Neural cell (in vitro differentiated cells): ENCODE measurements around the gene NKAIN2. TPM values are rescaled to one million over a fixed set of nuclear protein-coding genes. Genes with fewer than 3 reads are reported as not detected.

Experiments
- H2AFZ ChIP-seq: fragments of 200-600, 300-800 bp; sonication (generic), shearing (Covaris generic); 2 replicates; pipeline ENCODE4 v1.6.0; 2014; ENCODE audit warnings: low read depth, mild to moderate bottlenecking, antibody characterized with exemption, low read length, moderate library complexity
- H3F3A ChIP-seq: fragments of 200-600 bp; shearing (Covaris generic); 2 replicates; pipeline ENCODE4 v1.6.1; 2016; ENCODE audit warnings: mild to moderate bottlenecking, moderate library complexity, mixed read lengths, antibody characterized with exemption, low read length; ENCODE audit not compliant: insufficient read depth, poor library complexity, severe bottlenecking
- H3K27ac ChIP-seq: fragments of 200-600, 300-800 bp; sonication (generic), shearing (Covaris generic); 2 replicates; pipeline ENCODE4 v1.5.1; 2014; ENCODE audit warnings: mild to moderate bottlenecking, low read length, moderate library complexity
- H3K27me3 ChIP-seq: fragments of 300-800, 200-600 bp; sonication (generic), shearing (Covaris generic); 2 replicates; pipeline ENCODE4 v1.6.0; 2014; ENCODE audit warnings: mild to moderate bottlenecking, low read depth, low read length, moderate library complexity; ENCODE audit not compliant: insufficient read depth
- H3K36me3 ChIP-seq: fragments of 300-800, 200-600 bp; sonication (generic), shearing (Covaris generic); 2 replicates; pipeline ENCODE4 v1.5.1; 2014; ENCODE audit warnings: mild to moderate bottlenecking, antibody characterized with exemption, low read length, moderate library complexity; ENCODE audit not compliant: insufficient read depth
- H3K4me2 ChIP-seq: fragments of 300-800, 200-600 bp; sonication (generic), shearing (Covaris generic); 2 replicates; pipeline ENCODE4 v1.6.0; 2014; ENCODE audit warnings: mild to moderate bottlenecking, low read length
- H3K4me3 ChIP-seq: fragments of 300-800, 200-600 bp; sonication (generic), shearing (Covaris generic); 2 replicates; pipeline ENCODE4 v1.5.1; 2014; ENCODE audit warnings: mild to moderate bottlenecking, low read length, moderate library complexity
- H3K79me2 ChIP-seq: fragments of 200-600 bp; shearing (Covaris generic); replicated peaks from 2 replicates; pipeline ENCODE4 v1.6.0; 2014; ENCODE audit warnings: mild to moderate bottlenecking, low read length, moderate library complexity; ENCODE audit not compliant: insufficient read depth
- H3K9ac ChIP-seq: fragments of 300-800, 200-600 bp; sonication (generic), shearing (Covaris generic); 2 replicates; pipeline ENCODE4 v1.6.1; 2016; ENCODE audit warnings: mild to moderate bottlenecking, low read length, mixed read lengths
- H3K9me2 ChIP-seq: fragments of 200-600 bp; shearing (Covaris generic); 2 replicates; pipeline ENCODE4 v1.6.1; 2016; ENCODE audit warnings: mild to moderate bottlenecking, low read length, mixed read lengths; ENCODE audit not compliant: insufficient read depth
- H3K9me3 ChIP-seq: fragments of 200-600, 300-800 bp; sonication (generic), shearing (Covaris generic); 2 replicates; pipeline ENCODE4 v1.6.1; 2016; ENCODE audit warnings: mild to moderate bottlenecking, mixed run types, low read length, moderate library complexity, mixed read lengths
- H4K20me1 ChIP-seq: fragments of 200-600 bp; shearing (Covaris generic); 2 replicates; pipeline ENCODE4 v1.6.1; 2016; ENCODE audit warnings: mild to moderate bottlenecking, mixed run types; ENCODE audit not compliant: insufficient read depth
- EP300 ChIP-seq: fragments of 450-650 bp; conservative IDR thresholded peaks from 2 replicates; pipeline ENCODE4 v1.6.1; 2014; ENCODE audit warnings: antibody characterized with exemption, mild to moderate bottlenecking, moderate library complexity; ENCODE audit not compliant: poor library complexity, severe bottlenecking
- EZH2 ChIP-seq: fragments of 200-600, 300-800 bp; shearing (Covaris generic), sonication (generic); IDR thresholded peaks from 2 replicates; pipeline ENCODE4 v1.6.1; 2014; ENCODE audit warnings: antibody characterized with exemption, low read length, borderline replicate concordance, mild to moderate bottlenecking; ENCODE audit not compliant: insufficient read depth, poor library complexity, severe bottlenecking
- MXI1 ChIP-seq: fragments of 450-650 bp; conservative IDR thresholded peaks from 2 replicates; pipeline ENCODE4 v1.6.1; 2014; ENCODE audit warnings: antibody characterized with exemption, mild to moderate bottlenecking; ENCODE audit not compliant: poor library complexity, severe bottlenecking
- POLR2AphosphoS5 ChIP-seq: IDR thresholded peaks from 2 replicates; pipeline ENCODE4 v1.6.1; 2012
- RAD21 ChIP-seq: fragments of 450-650 bp; conservative IDR thresholded peaks from 2 replicates; pipeline ENCODE4 v1.6.1; 2014; ENCODE audit warnings: antibody characterized with exemption, mild to moderate bottlenecking, moderate library complexity
- SMC3 ChIP-seq: fragments of 450-650 bp; conservative IDR thresholded peaks from 2 replicates; pipeline ENCODE4 v1.6.1; 2014; ENCODE audit warnings: antibody characterized with exemption, mild to moderate bottlenecking, moderate library complexity; ENCODE audit not compliant: poor library complexity
- TAF1 ChIP-seq: IDR thresholded peaks from 2 replicates; pipeline ENCODE4 v1.6.1; 2012; ENCODE audit warnings: low read depth
- polyA minus RNA-seq: library from RNA; depleted of rRNA, polyadenylated mRNA; stranded (reverse); fragments of >200 nt; gene quantifications from 2 replicates; pipeline ENCODE4 v1.2.3, GENCODE V29; 2014
- polyA plus RNA-seq: library from polyadenylated mRNA; depleted of rRNA; stranded (reverse); fragments of >200 nt; gene quantifications from 2 replicates; pipeline ENCODE4 v1.2.3, GENCODE V29; 2014
- TF ChIP-seq, protein P1 (sequence below): IDR thresholded peaks from 2 replicates; pipeline ENCODE4 v1.6.1; 2012; ENCODE audit warnings: borderline replicate concordance
- TF ChIP-seq, protein P2 (sequence below): fragments of 450-650 bp; IDR thresholded peaks from 2 replicates; pipeline ENCODE4 v1.5.1; 2014; ENCODE audit warnings: antibody characterized with exemption, mild to moderate bottlenecking, moderate library complexity; ENCODE audit not compliant: poor library complexity, severe bottlenecking

NKAIN2 gene
- 23.2 and 28.4 TPM in 2 replicates for polyA plus RNA-seq
- polyA minus RNA-seq, result 42.9 and 49.7 TPM in 2 replicates

DNA sequence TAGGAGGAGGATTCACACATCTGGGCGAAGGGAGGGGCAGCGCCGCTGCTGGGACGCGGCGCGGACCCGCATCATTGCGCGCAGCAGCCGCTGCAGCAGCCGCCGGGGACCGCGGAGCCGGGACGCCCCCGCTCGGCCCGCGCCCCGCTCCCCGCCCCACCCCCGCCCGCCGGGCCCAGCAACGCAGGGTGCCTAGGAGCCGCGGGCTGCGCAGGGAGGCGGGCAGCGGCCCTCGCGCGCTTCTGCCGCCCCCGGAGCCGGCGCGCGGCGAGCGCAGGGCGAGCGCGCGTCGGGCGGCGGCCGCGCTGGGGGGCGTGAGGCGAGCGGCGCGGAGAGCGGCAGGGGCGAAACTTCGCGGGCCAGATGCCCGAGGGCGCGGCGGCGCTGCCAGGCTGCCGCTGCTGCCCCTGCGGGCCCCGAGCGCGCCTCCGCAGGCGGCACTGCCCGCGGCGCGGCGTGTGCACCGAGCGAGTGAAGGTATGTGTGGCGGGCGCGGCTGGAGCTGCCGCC lies at the start of gene NKAIN2:
TSS of gene NKAIN2 (plus strand) at position 362 of the 510 bp plus-strand sequence.
- Histone ChIP-seq H3K27ac (peak within 1 kb of the TSS; percentile 63), H3K27me3 (no peaks in the 10 kb centered on the region), H3K9me3 (no peaks in the 10 kb centered on the region), H3K79me2 (peaks cover 18% of the 10 kb centered on the region), H3K36me3 (no peaks in the 10 kb centered on the region), H3K9me2 (no peaks in the 10 kb centered on the region), H4K20me1 (no peaks in the 10 kb centered on the region), H3K9ac (peak within 1 kb of the TSS; percentile 75), H3F3A (no peaks in the 10 kb centered on the region), H3K4me2 (peak within 1 kb of the TSS; percentile 68), H2AFZ (peak within 1 kb of the TSS; percentile 70), H3K4me3 (peak within 1 kb of the TSS; percentile 83)
- no peak for TF ChIP-seq EP300
- no peak for TF ChIP-seq MXI1
- TF ChIP-seq SMC3, result no peak
- TF ChIP-seq EZH2, result no peak
- TF ChIP-seq TAF1, result no peak
- TF ChIP-seq, protein P1, sequence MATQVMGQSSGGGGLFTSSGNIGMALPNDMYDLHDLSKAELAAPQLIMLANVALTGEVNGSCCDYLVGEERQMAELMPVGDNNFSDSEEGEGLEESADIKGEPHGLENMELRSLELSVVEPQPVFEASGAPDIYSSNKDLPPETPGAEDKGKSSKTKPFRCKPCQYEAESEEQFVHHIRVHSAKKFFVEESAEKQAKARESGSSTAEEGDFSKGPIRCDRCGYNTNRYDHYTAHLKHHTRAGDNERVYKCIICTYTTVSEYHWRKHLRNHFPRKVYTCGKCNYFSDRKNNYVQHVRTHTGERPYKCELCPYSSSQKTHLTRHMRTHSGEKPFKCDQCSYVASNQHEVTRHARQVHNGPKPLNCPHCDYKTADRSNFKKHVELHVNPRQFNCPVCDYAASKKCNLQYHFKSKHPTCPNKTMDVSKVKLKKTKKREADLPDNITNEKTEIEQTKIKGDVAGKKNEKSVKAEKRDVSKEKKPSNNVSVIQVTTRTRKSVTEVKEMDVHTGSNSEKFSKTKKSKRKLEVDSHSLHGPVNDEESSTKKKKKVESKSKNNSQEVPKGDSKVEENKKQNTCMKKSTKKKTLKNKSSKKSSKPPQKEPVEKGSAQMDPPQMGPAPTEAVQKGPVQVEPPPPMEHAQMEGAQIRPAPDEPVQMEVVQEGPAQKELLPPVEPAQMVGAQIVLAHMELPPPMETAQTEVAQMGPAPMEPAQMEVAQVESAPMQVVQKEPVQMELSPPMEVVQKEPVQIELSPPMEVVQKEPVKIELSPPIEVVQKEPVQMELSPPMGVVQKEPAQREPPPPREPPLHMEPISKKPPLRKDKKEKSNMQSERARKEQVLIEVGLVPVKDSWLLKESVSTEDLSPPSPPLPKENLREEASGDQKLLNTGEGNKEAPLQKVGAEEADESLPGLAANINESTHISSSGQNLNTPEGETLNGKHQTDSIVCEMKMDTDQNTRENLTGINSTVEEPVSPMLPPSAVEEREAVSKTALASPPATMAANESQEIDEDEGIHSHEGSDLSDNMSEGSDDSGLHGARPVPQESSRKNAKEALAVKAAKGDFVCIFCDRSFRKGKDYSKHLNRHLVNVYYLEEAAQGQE, result no peak
- TF ChIP-seq, protein P2, sequence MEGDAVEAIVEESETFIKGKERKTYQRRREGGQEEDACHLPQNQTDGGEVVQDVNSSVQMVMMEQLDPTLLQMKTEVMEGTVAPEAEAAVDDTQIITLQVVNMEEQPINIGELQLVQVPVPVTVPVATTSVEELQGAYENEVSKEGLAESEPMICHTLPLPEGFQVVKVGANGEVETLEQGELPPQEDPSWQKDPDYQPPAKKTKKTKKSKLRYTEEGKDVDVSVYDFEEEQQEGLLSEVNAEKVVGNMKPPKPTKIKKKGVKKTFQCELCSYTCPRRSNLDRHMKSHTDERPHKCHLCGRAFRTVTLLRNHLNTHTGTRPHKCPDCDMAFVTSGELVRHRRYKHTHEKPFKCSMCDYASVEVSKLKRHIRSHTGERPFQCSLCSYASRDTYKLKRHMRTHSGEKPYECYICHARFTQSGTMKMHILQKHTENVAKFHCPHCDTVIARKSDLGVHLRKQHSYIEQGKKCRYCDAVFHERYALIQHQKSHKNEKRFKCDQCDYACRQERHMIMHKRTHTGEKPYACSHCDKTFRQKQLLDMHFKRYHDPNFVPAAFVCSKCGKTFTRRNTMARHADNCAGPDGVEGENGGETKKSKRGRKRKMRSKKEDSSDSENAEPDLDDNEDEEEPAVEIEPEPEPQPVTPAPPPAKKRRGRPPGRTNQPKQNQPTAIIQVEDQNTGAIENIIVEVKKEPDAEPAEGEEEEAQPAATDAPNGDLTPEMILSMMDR, result no peak
- TF ChIP-seq POLR2AphosphoS5, result no peak
- TF ChIP-seq RAD21, result no peak

GRCh38 chr6:123759472-123759871 lies 44.2 kb upstream of the NKAIN2 start:
- no peak overlapping the region for H3K9ac ChIP-seq
- H4K20me1 ChIP-seq, result no peaks in the 10 kb centered on the region
- no peak overlapping the region for H3K4me3 ChIP-seq
- H3F3A ChIP-seq, result no peaks in the 10 kb centered on the region
- H3K27ac ChIP-seq, result no peak overlapping the region
- TF ChIP-seq SMC3, result no peak
- TF ChIP-seq TAF1, result no peak
- no peak for TF ChIP-seq RAD21
- TF ChIP-seq, protein P1, result no peak
- TF ChIP-seq EP300, result no peak
- TF ChIP-seq MXI1, result no peak
- no peak for TF ChIP-seq EZH2
- TF ChIP-seq, protein P2, result no peak
- TF ChIP-seq POLR2AphosphoS5, result no peak
- H3K79me2 ChIP-seq, result no peaks in the 10 kb centered on the region
- H3K9me2 ChIP-seq, result no peaks in the 10 kb centered on the region
- H3K9me3 ChIP-seq, result no peaks in the 10 kb centered on the region
- H3K27me3 ChIP-seq, result no peaks in the 10 kb centered on the region
- H2AFZ ChIP-seq, result no peak overlapping the region
- H3K4me2 ChIP-seq, result no peak overlapping the region
- no peaks in the 10 kb centered on the region for H3K36me3 ChIP-seq
